ENCODE data around the gene CACNG8. TPM values are rescaled to one million over a fixed set of nuclear protein-coding genes. Genes with fewer than 3 reads are reported as not detected.

The CACNG8 gene
- not detected in 3 replicates for polyA plus RNA-seq
- not detected for polyA plus RNA-seq (2011; ENCODE audit: low read depth)
- polyA plus RNA-seq (2011; cell fraction: cytosol; rRNA removed): not detected in 2 replicates
- polyA plus RNA-seq (2011; cell fraction: nucleus; rRNA removed): 0.01 and 0.04 TPM in 2 replicates
- polyA plus RNA-seq (2012; ENCODE audit: low replicate concordance): 0.01 TPM in 1 of 2 replicates, not detected in the other
- not detected in 3 replicates for polyA minus RNA-seq
- not detected for polyA minus RNA-seq (2011; cell fraction: cytosol; rRNA and poly(A)+ RNA removed)
- polyA minus RNA-seq (2011; cell fraction: nucleus; rRNA and poly(A)+ RNA removed): not detected in 2 replicates

- Histone ChIP-seq H3K9me1 (ENCODE audit: control insufficient read depth, extremely low read depth, insufficient read depth, low read length) (no peaks in the 10 kb centered on the region), H3K36me3 (ENCODE audit: control insufficient read depth in 2 of 2, extremely low read depth in 1 of 2, insufficient read depth in 2 of 2, low read length in 2 of 2) (no peaks in the 10 kb centered on the region), H3K9ac (ENCODE audit: control insufficient read depth, extremely low read depth, insufficient read depth, low read length) (no peak within 1 kb of the TSS), H3K9me3 (ENCODE audit: control insufficient read depth, low read depth, low read length) (no peaks in the 10 kb centered on the region), H3K4me1 (ENCODE audit: control insufficient read depth, extremely low read depth, insufficient read depth, low read length) (no peaks in the 10 kb centered on the region), H3K4me3 (ENCODE audit: control insufficient read depth in 2 of 3, extremely low read depth in 1 of 3, insufficient read depth in 2 of 3, low read depth in 1 of 3, low read length in 3 of 3) (no peak within 1 kb of the TSS), H3K27ac (ENCODE audit: control insufficient read depth, insufficient read depth, low read length) (no peak within 1 kb of the TSS), H3K79me2 (ENCODE audit: control insufficient read depth, insufficient read depth, low read length) (no peaks in the 10 kb centered on the region), H3K27me3 (ENCODE audit: control insufficient read depth, extremely low read depth, insufficient read depth, low read length) (peaks cover 55% of the 10 kb centered on the region), H4K20me1 (ENCODE audit: control insufficient read depth, extremely low read depth, insufficient read depth, low read length) (no peaks in the 10 kb centered on the region), H2AFZ (ENCODE audit: control insufficient read depth, low read length) (no peak within 1 kb of the TSS), H3K4me2 (ENCODE audit: control insufficient read depth, extremely low read depth, insufficient read depth, low read depth, low read length) (no peak within 1 kb of the TSS)
- DNase-seq (ENCODE audit: low read depth, low spot score) (no peak), FAIRE-seq (no peak)
- dilution Hi-C loops (cut with MboI; ENCODE audit: extremely low pct_ligation_motif_present, low sequenced_read_pairs): no loop called here
- TF ChIP-seq CTCF (optimal IDR thresholded peaks at IDR 0.05 in 1 of 3, IDR thresholded peaks at IDR 0.05 in 1 of 3, conservative IDR thresholded peaks at IDR 0.05 in 1 of 3; ENCODE audit: extremely low read depth in 1 of 3, insufficient read depth in 2 of 3, low read length in 3 of 3) (no peak), EZH2 (IDR thresholded peaks at IDR 0.05; ENCODE audit: low read length) (no peak)
Measured at GRCh38 chr19:53962887-53963431, at the start of gene CACNG8. Gene CACNG8 (plus strand): TSS chr19:53962937.

GRCh38 chr19:53915000-53915399 lies 47.7 kb upstream of the CACNG8 start:
- Histone ChIP-seq H3K9me3 (ENCODE audit: control insufficient read depth, low read depth, low read length) (no peaks in the 10 kb centered on the region), H3K27me3 (ENCODE audit: control insufficient read depth, extremely low read depth, insufficient read depth, low read length) (peaks cover 9% of the 10 kb centered on the region), H3K4me3 (ENCODE audit: control insufficient read depth in 2 of 3, extremely low read depth in 1 of 3, insufficient read depth in 2 of 3, low read depth in 1 of 3, low read length in 3 of 3) (no peak overlapping the region), H2AFZ (ENCODE audit: control insufficient read depth, low read length) (no peak overlapping the region), H4K20me1 (ENCODE audit: control insufficient read depth, extremely low read depth, insufficient read depth, low read length) (no peaks in the 10 kb centered on the region), H3K4me1 (ENCODE audit: control insufficient read depth, extremely low read depth, insufficient read depth, low read length) (no peaks in the 10 kb centered on the region), H3K9me1 (ENCODE audit: control insufficient read depth, extremely low read depth, insufficient read depth, low read length) (no peaks in the 10 kb centered on the region), H3K79me2 (ENCODE audit: control insufficient read depth, insufficient read depth, low read length) (no peaks in the 10 kb centered on the region), H3K4me2 (ENCODE audit: control insufficient read depth, extremely low read depth, insufficient read depth, low read depth, low read length) (no peak overlapping the region), H3K27ac (ENCODE audit: control insufficient read depth, insufficient read depth, low read length) (no peak overlapping the region), H3K9ac (ENCODE audit: control insufficient read depth, extremely low read depth, insufficient read depth, low read length) (no peak overlapping the region), H3K36me3 (ENCODE audit: control insufficient read depth in 2 of 2, extremely low read depth in 1 of 2, insufficient read depth in 2 of 2, low read length in 2 of 2) (no peaks in the 10 kb centered on the region)
- DNase-seq (ENCODE audit: low read depth, low spot score) (no peak), FAIRE-seq (no peak)
- TF ChIP-seq EZH2 (IDR thresholded peaks at IDR 0.05; ENCODE audit: low read length): no peak
- TF ChIP-seq CTCF (optimal IDR thresholded peaks at IDR 0.05 in 1 of 3, IDR thresholded peaks at IDR 0.05 in 1 of 3, conservative IDR thresholded peaks at IDR 0.05 in 1 of 3; ENCODE audit: extremely low read depth in 1 of 3, insufficient read depth in 2 of 3, low read length in 3 of 3): no peak
- dilution Hi-C loops (cut with MboI; ENCODE audit: extremely low pct_ligation_motif_present, low sequenced_read_pairs): no loop called here
